IMR-90 (cell line): Measurements from ENCODE around the gene PLIN5. TPM values are rescaled to one million over a fixed set of nuclear protein-coding genes. Genes with fewer than 3 reads are reported as not detected.

ENCODE experiments used
- ATAC-seq: fragments of 200-7000 bp; cut with Tn5 transposase; 2 replicates; pipeline ENCODE4 v1.9.1; 2020; ENCODE audit warnings: low read depth, mild to moderate bottlenecking, moderate library complexity
- BruUV-seq: library from RNA; stranded (reverse); fragments of 400-500 nt; replicated peaks from 2 replicates; lab custom pipeline; 2021; lab: Mats Ljungman, UMichigan
- CTCF ChIA-PET: fragments of 300-600 bp; formaldehyde crosslinking; extraction: SDS; loops from one replicate; lab custom pipeline; 2021; ENCODE audit warnings: antibody characterized with exemption; lab: Yijun Ruan, JAX
- POLR2A ChIA-PET: fragments of 300-600 bp; sonication (Branson Sonifier 250); formaldehyde crosslinking; loops from one replicate; lab custom pipeline; 2022; ENCODE audit warnings: antibody characterized with exemption; ENCODE audit not compliant: unreplicated experiment; lab: Charles Lee
- DNase-seq: peaks from one replicate; pipeline ENCODE4 v3.0.0; 2013
- H2AFZ ChIP-seq: replicated peaks from 2 replicates; pipeline ENCODE3; 2013; ENCODE audit warnings: low read length, mild to moderate bottlenecking; ENCODE audit not compliant: poor library complexity
- H2AK5ac ChIP-seq: 2 replicates; pipeline ENCODE4 v1.6.1; 2013; ENCODE audit warnings: low read depth, low read length, inconsistent platforms
- H2AK9ac ChIP-seq: replicated peaks from 2 replicates; pipeline ENCODE3; 2013; ENCODE audit warnings: mild to moderate bottlenecking, low read depth, low read length, moderate library complexity; ENCODE audit not compliant: poor library complexity
- H2BK120ac ChIP-seq: 2 replicates; pipeline ENCODE4 v1.6.1; 2013; ENCODE audit warnings: low read depth, low read length, inconsistent platforms
- H2BK15ac ChIP-seq: 3 replicates; pipeline ENCODE4 v1.6.1; 2013; ENCODE audit warnings: low read depth, low read length, inconsistent platforms
- H2BK20ac ChIP-seq: 2 replicates; pipeline ENCODE4 v1.6.1; 2013; ENCODE audit warnings: low read depth, mild to moderate bottlenecking, inconsistent platforms, low read length, moderate library complexity
- H2BK5ac ChIP-seq: 2 replicates; pipeline ENCODE4 v1.6.1; 2013; ENCODE audit warnings: mild to moderate bottlenecking, low read depth, low read length, inconsistent platforms; ENCODE audit not compliant: poor library complexity, severe bottlenecking
- H3K14ac ChIP-seq: replicated peaks from 2 replicates; pipeline ENCODE4 v1.6.1; 2013; ENCODE audit warnings: low read depth, low read length, inconsistent platforms
- H3K18ac ChIP-seq: 2 replicates; pipeline ENCODE4 v1.6.1; 2013; ENCODE audit warnings: low read depth, low read length, control low read depth
- H3K23ac ChIP-seq: 2 replicates; pipeline ENCODE4 v1.6.1; 2013; ENCODE audit warnings: low read depth, low read length, inconsistent platforms
- H3K27ac ChIP-seq: 2 replicates; pipeline ENCODE4 v1.5.1; 2013; ENCODE audit warnings: mild to moderate bottlenecking, control low read depth, low read length; ENCODE audit not compliant: insufficient read depth
- H3K27me3 ChIP-seq: 2 replicates; pipeline ENCODE4 v1.6.1; 2013; ENCODE audit warnings: low read length; ENCODE audit not compliant: control insufficient read depth, insufficient read depth
- H3K36me3 ChIP-seq: 2 replicates; pipeline ENCODE4 v1.6.1; 2013; ENCODE audit warnings: low read length, mixed read lengths; ENCODE audit not compliant: control insufficient read depth, insufficient read depth
- H3K4ac ChIP-seq: 2 replicates; pipeline ENCODE4 v1.6.1; 2013; ENCODE audit warnings: low read depth, low read length, inconsistent platforms
- H3K4me1 ChIP-seq: 2 replicates; pipeline ENCODE4 v1.6.1; 2013; ENCODE audit warnings: low read length, mixed read lengths; ENCODE audit not compliant: control insufficient read depth, insufficient read depth
- H3K4me2 ChIP-seq: 2 replicates; pipeline ENCODE4 v1.6.1; 2013; ENCODE audit warnings: low read depth, mild to moderate bottlenecking, control low read depth, low read length, moderate library complexity
- H3K4me3 ChIP-seq: 2 replicates; pipeline ENCODE4 v1.5.1; 2013; ENCODE audit warnings: low read depth, mild to moderate bottlenecking, control low read depth, low read length, moderate library complexity; ENCODE audit not compliant: insufficient read depth
- H3K56ac ChIP-seq: 2 replicates; pipeline ENCODE4 v1.6.1; 2013; ENCODE audit warnings: low read length, inconsistent platforms; ENCODE audit not compliant: insufficient read depth; ENCODE audit errors: extremely low read depth
- H3K79me1 ChIP-seq, 2 experiments: 2 replicates each; pipeline ENCODE4 v1.6.1; 2013; ENCODE audit warnings: low read length in 2 of 2, inconsistent platforms in 1 of 2, low read depth in 1 of 2
- H3K9ac ChIP-seq: 2 replicates; pipeline ENCODE4 v1.6.1; 2013; ENCODE audit warnings: low read depth, low read length, control low read depth
- H3K9me1 ChIP-seq: 2 replicates; pipeline ENCODE4 v1.6.1; 2013; ENCODE audit warnings: low read length, inconsistent platforms; ENCODE audit not compliant: insufficient read depth
- H3K9me3 ChIP-seq: 2 replicates; pipeline ENCODE4 v1.6.1; 2013; ENCODE audit warnings: low read length; ENCODE audit not compliant: control insufficient read depth, insufficient read depth
- H4K20me1 ChIP-seq: 2 replicates; pipeline ENCODE4 v1.6.1; 2013; ENCODE audit warnings: low read length, inconsistent platforms; ENCODE audit not compliant: insufficient read depth
- H4K5ac ChIP-seq: 2 replicates; pipeline ENCODE4 v1.6.1; 2013; ENCODE audit warnings: mild to moderate bottlenecking, low read depth, low read length, control low read depth
- H4K8ac ChIP-seq, 2 experiments: 2 replicates each; pipeline ENCODE4 v1.6.1; 2013; ENCODE audit warnings: low read depth in 2 of 2, low read length in 2 of 2, control low read depth in 1 of 2, inconsistent platforms in 1 of 2
- H4K91ac ChIP-seq: 2 replicates; pipeline ENCODE4 v1.6.1; 2013; ENCODE audit warnings: low read depth, low read length, inconsistent platforms; ENCODE audit not compliant: insufficient read depth
- CEBPB ChIP-seq: IDR thresholded peaks from 2 replicates; pipeline ENCODE4 v1.6.1; 2012; ENCODE audit warnings: low read depth, low read length, improper control_type of control experiment
- CHD1 ChIP-seq: IDR thresholded peaks from 2 replicates; pipeline ENCODE4 v1.6.1; 2012; ENCODE audit warnings: low read depth, low read length, improper control_type of control experiment
- CTCF ChIP-seq: conservative IDR thresholded peaks from 2 replicates; pipeline ENCODE4 v1.5.1; 2012; ENCODE audit warnings: mild to moderate bottlenecking, low read depth, low read length, improper control_type of control experiment
- MAFK ChIP-seq: IDR thresholded peaks from 2 replicates; pipeline ENCODE4 v1.6.1; 2012; ENCODE audit warnings: low read depth, low read length, improper control_type of control experiment
- MAZ ChIP-seq: IDR thresholded peaks from 2 replicates; pipeline ENCODE4 v1.6.1; 2012; ENCODE audit warnings: low read depth, mild to moderate bottlenecking, low read length, improper control_type of control experiment, moderate library complexity, borderline replicate concordance
- NFE2L2 ChIP-seq: fragments of 150-350 bp; IDR thresholded peaks from 2 replicates; pipeline ENCODE4 v1.6.1; 2016; ENCODE audit warnings: low read depth, mild to moderate bottlenecking, low read length
- POLR2A ChIP-seq: IDR thresholded peaks from 2 replicates; pipeline ENCODE4 v1.6.1; 2012; ENCODE audit warnings: mild to moderate bottlenecking, low read depth, low read length
- RAD21 ChIP-seq: IDR thresholded peaks from 2 replicates; pipeline ENCODE4 v1.6.1; 2012; ENCODE audit warnings: low read length, improper control_type of control experiment
- SMC3 ChIP-seq: fragments of 150-350 bp; IDR thresholded peaks from 2 replicates; pipeline ENCODE4 v1.6.1; 2016; ENCODE audit warnings: low read depth, mild to moderate bottlenecking, antibody characterized with exemption, low read length, moderate library complexity
- WGBS, 2 experiments: methylation state at CpG; one replicate each; pipeline versions ENCODE4 v1.1.5 to v1.1.7; 2013; ENCODE audit warnings: missing lambda C conversion rate in 2 of 2; ENCODE audit not compliant: insufficient read length in 1 of 2; ENCODE audit errors: extremely low coverage in 2 of 2; 5-methylcytosine and 5-hydroxymethylcytosine counted together
- dilution Hi-C: fragments of 300-500 bp; cut with HindIII; formaldehyde crosslinking; loops from one replicate; pipeline ENCODE4 v1.14.3; 2018; ENCODE audit warnings: low sequenced_read_pairs; ENCODE audit not compliant: unreplicated experiment
- in situ Hi-C: fragments of 300-500 bp; cut with MboI; formaldehyde crosslinking; loops from 3 replicates; pipeline ENCODE4 v1.14.3; 2019; ENCODE audit warnings: low sequenced_read_pairs, inconsistent platforms, mixed read lengths
- intact Hi-C: fragments of 100-400 bp; cut with micrococcal nuclease; formaldehyde crosslinking; loops from 2 replicates; pipeline ENCODE4 v1.10.0; 2022
- polyA plus RNA-seq, 3 experiments: library from polyadenylated mRNA; depleted of rRNA; stranded (reverse); fragments of >200 nt; gene quantifications; 2 replicates each; pipeline ENCODE4 v1.2.3, GENCODE V29; 2012; ENCODE audit warnings: low replicate concordance in 1 of 3
- total RNA-seq: library from RNA; depleted of rRNA; stranded (reverse); fragments of >200 nt; gene quantifications from 2 replicates; pipeline ENCODE4 v1.2.3, GENCODE V29; 2012
- TF ChIP-seq, protein P1 (sequence below): fragments of 150-350 bp; IDR thresholded peaks from 2 replicates; pipeline ENCODE4 v1.6.1; 2017; ENCODE audit warnings: mild to moderate bottlenecking, antibody characterized with exemption, low read length, low read depth
- TF ChIP-seq, protein P2 (sequence below): fragments of 150-350 bp; IDR thresholded peaks from 2 replicates; pipeline ENCODE4 v1.6.1; 2016; ENCODE audit warnings: low read depth, mild to moderate bottlenecking, low read length, moderate library complexity, borderline replicate concordance

PLIN5 gene
- total and polyA plus RNA-seq, 2 of the 4 experiments (the other 2 are of a cell fraction): not detected

DNA sequence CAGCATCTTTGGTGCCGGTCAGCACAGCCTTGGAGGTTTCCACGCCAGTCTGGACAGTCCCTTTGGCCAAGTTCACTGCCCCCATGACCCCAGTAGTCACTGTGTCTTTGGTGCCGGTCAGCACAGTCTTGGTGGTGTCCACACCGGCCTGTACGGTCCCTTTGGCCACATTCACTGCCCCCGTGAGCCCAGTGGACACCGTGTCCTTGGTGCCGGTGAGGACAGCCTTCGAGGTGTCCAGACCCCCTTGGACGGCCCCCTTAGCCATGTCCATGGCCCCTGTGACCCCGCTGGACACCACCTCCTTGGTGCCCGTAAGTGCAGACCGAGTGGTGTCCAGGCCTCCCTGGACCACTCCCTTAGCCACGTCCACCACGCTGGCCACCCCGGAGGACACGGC lies 21.8 kb downstream of the PLIN5 start:
- H3K9me1 ChIP-seq: no peaks in the 10 kb centered on the region
- intact Hi-C loops (no loop called here), dilution Hi-C loops (no loop called here), in situ Hi-C loops (no loop called here)
- CTCF ChIA-PET: no interaction called here
- no peak for ATAC-seq
- H3K9ac ChIP-seq: no peak overlapping the region
- H3K9me3 ChIP-seq: no peaks in the 10 kb centered on the region
- peaks cover 1% of the 10 kb centered on the region; the same call in 1 of the 2 replicates for H3K4me1 ChIP-seq
- no peak overlapping the region for H3K23ac ChIP-seq
- no peak overlapping the region for H2BK5ac ChIP-seq
- no peak overlapping the region for H2AK9ac ChIP-seq
- POLR2A ChIA-PET: no interaction called here
- no peak overlapping the region for H3K14ac ChIP-seq
- H2AFZ ChIP-seq: no peak overlapping the region
- DNase-seq: no peak
- no peak overlapping the region for H2BK20ac ChIP-seq
- H4K91ac ChIP-seq: no peak overlapping the region
- H4K5ac ChIP-seq: no peak overlapping the region
- no peaks in the 10 kb centered on the region for H3K79me1 ChIP-seq
- no peak overlapping the region for H3K4me2 ChIP-seq
- peaks cover 7% of the 10 kb centered on the region for H3K27me3 ChIP-seq
- H3K36me3 ChIP-seq: no peaks in the 10 kb centered on the region
- WGBS, 2 experiments: 84% methylated on average over 12 of the region's 17 CpGs; no CpG with 5 or more reads in 1 of the 2 experiments
- H4K8ac ChIP-seq: no peak overlapping the region
- no peak overlapping the region for H2BK15ac ChIP-seq
- no TSS peak for BruUV-seq
- H3K27ac ChIP-seq: no peak overlapping the region
- no peak overlapping the region for H3K4me3 ChIP-seq
- H2AK5ac ChIP-seq: no peak overlapping the region
- no peak overlapping the region for H3K56ac ChIP-seq
- H4K20me1 ChIP-seq: no peaks in the 10 kb centered on the region
- no peak overlapping the region for H2BK120ac ChIP-seq
- H3K4ac ChIP-seq: no peak overlapping the region
- TF ChIP-seq SMC3 (no peak), NFE2L2 (no peak), POLR2A (no peak), CHD1 (no peak), CTCF (no peak), CEBPB (no peak), MAFK (no peak), RAD21 (no peak), MAZ (no peak)
- TF ChIP-seq, protein P1, sequence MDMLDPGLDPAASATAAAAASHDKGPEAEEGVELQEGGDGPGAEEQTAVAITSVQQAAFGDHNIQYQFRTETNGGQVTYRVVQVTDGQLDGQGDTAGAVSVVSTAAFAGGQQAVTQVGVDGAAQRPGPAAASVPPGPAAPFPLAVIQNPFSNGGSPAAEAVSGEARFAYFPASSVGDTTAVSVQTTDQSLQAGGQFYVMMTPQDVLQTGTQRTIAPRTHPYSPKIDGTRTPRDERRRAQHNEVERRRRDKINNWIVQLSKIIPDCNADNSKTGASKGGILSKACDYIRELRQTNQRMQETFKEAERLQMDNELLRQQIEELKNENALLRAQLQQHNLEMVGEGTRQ: no peak
- TF ChIP-seq, protein P2, sequence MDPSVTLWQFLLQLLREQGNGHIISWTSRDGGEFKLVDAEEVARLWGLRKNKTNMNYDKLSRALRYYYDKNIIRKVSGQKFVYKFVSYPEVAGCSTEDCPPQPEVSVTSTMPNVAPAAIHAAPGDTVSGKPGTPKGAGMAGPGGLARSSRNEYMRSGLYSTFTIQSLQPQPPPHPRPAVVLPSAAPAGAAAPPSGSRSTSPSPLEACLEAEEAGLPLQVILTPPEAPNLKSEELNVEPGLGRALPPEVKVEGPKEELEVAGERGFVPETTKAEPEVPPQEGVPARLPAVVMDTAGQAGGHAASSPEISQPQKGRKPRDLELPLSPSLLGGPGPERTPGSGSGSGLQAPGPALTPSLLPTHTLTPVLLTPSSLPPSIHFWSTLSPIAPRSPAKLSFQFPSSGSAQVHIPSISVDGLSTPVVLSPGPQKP: no peak
- H3K18ac ChIP-seq: no peak overlapping the region
